SK-N-DZ (cell line): ENCODE data around the gene C2orf92.
A peak's percentile ranks its signal among the peaks of the same experiment; 100 is the strongest.

Experiments
- DNase-seq: peaks from one replicate; pipeline ENCODE4 v3.0.0-alpha.2; 2015; ENCODE audit warnings: low spot score

Gene C2orf92

DNA sequence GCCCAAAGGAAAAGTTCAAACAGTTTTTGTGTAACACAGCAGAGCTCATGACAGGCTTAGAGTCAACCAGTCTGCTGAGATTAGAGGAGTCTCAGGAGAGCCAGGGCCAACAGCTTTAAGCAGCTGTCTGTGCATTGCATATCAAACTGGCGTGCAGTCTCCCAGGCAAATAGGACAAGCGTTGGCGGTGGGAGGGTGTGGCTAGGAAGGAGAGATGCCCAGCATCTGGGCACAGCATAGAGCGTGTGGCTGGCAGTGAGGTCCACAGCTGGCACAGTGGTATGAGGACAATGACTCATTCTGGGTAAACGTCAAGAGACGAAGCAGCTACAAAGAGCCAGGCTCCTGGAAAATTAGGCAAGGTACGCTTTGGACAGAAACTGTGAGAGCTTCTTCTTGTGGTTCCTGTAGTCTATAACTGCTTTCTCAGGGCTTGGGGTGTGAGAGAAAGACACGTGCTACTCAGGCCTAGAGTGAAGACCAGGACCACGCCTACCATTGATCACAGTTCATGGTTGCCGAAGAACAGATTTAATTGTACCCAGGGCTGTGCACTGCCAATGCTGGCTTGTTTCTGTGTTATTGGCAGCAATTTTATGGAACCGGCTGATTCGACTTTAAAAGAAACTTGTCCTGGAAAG is 58.7 kb downstream of the C2orf92 start:
- DNase-seq: no peak

DNA sequence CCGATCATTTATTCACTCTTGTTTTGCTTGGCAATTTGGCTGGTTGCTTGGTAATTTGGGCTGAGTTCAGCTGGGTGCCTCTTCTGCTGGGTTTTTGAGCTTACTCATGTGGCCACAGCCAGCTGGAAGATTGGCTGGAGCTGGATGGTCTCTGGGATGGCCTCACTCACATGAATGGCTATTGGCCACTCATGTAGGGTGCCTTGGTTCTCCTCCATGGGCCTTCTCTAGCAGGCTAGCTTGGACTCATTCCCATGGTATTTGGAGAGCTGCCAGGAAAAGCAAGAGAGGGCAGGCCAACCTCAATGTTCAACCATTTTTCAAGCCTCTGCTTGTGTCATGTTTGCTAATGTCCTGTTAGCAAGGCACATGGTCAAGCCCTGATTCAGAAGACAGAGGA is 60.7 kb downstream of the C2orf92 start:
- no peak for DNase-seq

DNA sequence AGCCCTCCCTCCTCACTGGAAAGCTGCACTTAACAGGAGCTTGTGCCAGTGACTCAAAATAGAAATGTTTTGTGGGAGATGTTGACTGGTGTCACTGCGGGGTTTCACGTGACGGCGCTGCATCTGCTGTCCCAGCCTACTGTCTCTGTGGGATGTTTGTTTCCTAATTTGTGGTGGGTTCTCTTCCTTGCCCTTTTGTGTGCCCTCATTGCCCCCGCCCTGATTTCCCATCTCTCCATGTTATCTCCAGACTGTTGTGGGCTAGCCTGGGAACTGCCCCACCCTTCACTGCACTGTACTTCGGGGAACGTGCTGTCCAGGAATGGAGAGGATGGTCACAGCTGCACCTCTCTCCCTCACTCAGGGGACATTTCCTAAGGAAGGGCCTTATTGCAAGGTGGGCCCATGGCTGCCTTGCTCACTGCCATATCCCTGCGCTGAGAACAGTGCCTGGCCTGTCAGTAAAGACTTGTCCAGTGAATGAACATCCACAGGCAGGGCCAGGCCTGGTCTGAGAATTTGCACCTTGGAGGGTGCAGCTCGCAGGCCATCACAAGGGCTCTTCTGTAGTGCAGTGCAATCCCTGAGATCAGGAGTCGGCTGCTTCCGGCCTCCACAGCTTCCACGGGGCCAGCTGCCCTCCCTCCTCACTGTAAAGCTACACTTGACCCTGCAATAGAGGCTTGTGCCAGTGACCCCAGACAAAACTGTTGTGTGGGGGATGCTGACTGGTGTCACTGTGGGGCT is 61.9 kb downstream of the C2orf92 start:
- no peak for DNase-seq

DNA sequence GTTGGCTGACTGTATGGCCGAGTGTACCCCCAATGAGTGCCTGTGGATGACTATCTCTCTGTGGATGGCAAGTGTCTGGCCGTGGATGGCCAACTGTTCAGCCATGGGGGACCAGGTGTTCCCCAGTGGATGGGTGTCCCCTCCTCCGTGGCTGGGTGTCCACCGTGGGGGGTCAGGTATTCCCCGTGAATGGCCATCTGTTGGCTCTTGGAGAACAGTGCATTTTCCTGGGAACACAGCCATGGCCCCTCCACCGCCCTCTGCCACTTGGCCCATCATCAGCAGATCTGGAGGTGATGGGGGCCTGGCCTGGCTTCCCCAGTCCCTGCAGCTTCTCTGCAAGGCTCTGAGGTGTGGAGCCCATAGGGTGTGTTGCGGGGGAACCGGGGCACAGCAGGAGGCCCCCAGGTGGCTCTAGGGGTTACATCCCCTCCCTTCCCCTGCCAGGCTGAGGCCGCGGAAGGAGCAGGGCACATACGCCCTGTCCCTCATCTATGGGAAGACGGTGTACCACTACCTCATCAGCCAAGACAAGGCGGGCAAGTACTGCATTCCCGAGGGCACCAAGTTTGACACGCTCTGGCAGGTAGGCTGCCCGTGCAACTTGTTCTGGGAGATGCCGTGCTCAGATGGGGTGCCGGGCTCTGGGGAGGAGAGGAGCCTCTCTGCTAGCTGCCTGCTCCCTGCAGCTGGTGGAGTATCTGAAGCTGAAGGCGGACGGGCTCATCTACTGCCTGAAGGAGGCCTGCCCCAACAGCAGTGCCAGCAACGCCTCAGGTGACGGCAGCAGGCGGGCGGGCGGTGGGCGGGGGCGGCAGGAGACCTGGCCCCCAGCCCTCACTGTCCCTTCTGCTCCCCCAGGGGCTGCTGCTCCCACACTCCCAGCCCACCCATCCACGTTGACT is 63.2 kb downstream of the C2orf92 start:
- no peak for DNase-seq

DNA sequence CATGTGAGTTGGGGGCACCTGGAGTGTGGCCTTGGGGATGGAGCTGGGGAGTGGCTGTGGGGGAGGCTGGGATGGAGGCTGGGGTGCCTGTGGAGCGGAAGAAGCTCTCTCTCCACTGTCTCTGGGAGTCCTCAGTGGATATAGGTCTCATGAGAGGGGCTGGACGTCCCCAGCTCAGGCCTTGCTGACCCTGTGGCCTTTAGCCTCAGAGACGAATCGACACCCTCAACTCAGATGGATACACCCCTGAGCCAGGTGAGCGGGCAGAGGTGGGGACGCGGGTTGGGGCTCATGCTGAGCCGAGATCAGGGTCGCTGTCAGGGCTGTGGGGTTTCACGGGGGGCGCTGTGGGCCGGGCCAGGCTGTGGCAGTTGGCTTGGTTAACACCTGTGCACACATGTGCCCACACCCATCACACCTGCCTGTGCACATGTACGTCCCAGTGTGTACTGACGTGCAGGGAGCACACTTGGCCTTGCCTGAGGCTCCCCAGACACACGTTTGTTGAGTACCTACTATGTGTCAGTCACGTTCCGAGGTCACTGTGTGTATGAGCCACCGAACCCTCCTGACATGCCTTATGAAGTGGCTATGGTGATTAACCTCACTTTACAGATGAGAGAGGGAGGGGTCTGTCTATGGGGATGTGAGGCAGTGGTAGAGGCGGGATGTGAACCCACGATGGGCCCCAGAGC is 64.0 kb downstream of the C2orf92 start:
- no peak for DNase-seq

DNA sequence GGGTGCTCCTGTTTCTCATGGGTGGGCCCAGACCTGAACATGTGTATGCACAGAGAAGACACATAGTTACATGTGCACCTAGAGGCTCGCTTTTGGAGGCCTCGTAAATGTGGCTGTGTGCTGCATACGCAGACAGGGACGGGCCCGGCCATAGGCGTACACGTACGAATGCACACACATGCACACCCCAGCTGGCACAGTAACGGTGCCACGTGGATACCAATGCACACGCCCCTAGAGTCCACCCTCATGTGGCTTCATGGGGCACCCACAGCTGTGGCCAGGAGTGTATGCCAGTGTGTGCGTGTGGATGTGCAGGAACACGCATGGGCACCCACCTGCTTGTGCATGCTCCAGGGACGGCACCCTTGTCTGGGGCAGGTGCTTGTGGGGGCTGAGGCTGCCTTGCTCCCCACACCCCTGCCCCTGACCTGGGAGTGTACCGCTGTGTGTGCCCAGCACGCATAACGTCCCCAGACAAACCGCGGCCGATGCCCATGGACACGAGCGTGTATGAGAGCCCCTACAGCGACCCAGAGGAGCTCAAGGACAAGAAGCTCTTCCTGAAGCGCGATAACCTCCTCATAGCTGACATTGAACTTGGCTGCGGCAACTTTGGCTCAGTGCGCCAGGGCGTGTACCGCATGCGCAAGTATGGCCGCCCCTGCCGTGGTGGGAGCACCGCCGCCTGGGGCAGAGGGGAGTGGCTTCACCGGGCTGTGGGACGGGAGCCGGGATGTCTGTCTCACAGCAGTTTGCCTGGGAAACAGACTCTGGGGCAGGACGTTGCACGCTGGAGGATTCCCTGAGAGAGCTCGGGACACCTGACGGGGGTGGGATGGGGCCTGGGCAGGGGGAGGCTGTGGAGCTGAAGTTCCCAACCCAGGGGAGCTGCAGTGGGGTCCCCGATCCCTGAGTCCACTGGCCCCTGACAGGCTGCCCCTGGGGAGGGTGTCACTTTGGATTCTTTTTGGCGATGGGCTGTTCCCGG is 64.8 kb downstream of the C2orf92 start:
- no peak for DNase-seq

DNA sequence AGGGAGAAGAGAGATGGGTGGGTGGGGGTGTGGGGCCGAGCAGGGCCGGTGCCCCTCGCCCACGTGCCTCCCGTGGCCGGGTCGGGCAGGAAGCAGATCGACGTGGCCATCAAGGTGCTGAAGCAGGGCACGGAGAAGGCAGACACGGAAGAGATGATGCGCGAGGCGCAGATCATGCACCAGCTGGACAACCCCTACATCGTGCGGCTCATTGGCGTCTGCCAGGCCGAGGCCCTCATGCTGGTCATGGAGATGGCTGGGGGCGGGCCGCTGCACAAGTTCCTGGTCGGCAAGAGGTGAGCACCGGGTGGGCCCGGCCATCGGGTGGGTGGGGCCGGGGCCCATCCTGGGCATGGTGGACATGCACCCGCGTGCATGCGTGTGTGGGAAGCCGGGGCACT is 65.6 kb downstream of the C2orf92 start:
- no peak for DNase-seq

DNA sequence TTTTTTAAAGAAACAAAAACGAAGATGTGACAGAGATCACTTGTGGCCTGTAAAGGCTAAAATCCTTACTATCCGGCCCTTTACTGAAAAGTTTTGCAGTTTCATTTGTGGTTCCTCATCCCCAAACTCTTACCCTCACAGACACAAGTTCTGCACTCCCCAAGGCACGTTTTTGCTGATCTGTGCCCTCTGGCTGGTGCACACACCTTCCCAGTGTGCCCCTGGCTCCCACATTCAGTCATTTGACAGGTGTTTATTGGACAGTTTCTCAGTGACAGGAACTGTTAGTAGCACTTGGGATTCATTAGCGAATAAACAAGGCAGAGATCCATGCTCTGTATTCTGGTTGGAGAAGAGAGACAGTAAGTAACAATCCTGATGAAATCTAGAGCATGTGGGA is 66.7 kb downstream of the C2orf92 start:
- no peak for DNase-seq

DNA sequence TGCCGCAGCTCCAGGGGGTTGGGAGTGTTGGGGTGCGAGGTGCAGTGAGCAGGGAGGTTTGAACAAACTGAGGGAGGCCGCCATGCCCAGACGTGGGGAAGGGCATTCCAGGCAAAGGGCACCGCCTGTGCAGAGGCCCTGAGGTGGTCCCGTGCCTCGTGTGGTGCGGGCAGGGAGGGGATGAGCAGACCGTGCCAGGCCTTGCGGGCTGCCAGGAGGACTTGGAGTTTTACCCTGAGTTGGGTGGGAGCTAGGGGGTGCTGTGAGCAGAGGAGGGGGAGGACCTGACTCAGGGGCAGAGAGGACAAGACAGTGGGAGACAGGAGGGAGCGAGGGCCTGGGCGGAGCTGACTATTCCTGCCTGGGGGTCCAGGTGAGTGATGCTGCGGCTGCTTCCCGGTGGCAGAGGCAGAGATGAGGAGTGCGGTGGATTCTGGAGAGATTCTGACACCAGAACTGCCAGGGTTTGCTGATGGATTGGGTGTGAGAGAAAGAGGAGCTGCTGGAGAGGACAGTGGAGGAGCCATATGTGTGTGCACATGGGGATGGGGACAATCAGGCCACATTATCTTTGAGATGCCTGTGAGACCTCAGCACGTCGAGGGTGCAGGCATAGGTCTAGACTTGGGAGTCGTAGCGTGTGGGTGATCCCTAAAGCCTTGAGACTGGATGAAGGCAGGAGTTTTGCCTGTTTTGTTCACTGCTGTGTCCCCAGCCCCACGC is 67.3 kb downstream of the C2orf92 start:
- no peak for DNase-seq

DNA sequence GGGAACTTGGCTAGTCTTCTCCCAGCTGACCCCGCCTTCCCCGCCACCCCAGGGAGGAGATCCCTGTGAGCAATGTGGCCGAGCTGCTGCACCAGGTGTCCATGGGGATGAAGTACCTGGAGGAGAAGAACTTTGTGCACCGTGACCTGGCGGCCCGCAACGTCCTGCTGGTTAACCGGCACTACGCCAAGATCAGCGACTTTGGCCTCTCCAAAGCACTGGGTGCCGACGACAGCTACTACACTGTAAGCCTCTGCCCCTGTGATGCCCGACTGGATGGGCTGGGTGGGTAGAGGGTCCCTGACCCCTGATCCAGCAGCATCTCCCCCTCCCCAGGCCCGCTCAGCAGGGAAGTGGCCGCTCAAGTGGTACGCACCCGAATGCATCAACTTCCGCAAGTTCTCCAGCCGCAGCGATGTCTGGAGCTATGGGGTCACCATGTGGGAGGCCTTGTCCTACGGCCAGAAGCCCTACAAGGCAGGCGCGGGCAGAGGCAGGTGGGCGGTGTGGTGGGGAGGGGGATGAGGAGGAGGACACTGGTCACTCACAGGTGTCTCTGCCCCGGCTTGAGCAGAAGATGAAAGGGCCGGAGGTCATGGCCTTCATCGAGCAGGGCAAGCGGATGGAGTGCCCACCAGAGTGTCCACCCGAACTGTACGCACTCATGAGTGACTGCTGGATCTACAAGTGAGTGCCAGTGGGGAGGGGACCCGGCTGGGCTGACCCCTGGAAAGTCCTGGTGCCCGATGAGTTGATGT is 68.1 kb downstream of the C2orf92 start:
- DNase-seq: no peak

DNA sequence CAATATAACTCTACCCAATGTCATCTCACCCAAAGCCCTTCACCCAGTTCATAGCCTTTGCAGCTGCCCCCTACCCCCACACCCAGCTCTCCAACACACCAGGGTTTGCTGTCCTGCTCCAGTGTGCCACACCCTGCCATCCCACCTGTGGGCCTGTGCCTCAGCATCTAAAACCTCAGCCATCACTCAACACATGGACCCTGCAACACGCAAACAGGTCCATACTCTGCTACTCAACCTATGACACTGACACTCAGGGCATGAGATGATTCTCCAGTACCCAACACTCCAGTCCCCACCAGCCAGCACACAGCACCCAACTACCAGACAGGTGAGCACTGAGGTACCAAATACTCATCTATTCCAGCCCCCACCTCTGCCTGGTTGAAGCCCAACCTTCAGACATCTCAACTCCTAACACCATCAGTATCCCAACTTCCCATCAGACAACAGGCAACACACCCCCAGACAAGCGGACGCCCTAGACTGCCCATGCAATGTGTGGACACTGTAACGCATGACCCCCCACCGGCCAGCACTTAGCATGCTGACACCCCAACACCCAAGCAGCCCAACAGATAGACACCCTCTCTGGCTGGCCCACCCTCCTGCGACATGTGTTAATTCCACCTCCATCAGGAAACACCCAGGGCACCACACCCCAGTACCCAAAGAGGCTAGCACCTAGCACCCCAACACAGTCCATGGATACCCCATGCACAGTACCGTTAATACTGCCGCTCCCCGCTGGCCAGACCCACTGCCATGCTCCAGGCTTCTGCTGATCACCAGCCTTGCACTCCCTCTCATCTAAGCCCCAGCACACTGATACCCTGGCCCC is 68.9 kb downstream of the C2orf92 start:
- no peak for DNase-seq

DNA sequence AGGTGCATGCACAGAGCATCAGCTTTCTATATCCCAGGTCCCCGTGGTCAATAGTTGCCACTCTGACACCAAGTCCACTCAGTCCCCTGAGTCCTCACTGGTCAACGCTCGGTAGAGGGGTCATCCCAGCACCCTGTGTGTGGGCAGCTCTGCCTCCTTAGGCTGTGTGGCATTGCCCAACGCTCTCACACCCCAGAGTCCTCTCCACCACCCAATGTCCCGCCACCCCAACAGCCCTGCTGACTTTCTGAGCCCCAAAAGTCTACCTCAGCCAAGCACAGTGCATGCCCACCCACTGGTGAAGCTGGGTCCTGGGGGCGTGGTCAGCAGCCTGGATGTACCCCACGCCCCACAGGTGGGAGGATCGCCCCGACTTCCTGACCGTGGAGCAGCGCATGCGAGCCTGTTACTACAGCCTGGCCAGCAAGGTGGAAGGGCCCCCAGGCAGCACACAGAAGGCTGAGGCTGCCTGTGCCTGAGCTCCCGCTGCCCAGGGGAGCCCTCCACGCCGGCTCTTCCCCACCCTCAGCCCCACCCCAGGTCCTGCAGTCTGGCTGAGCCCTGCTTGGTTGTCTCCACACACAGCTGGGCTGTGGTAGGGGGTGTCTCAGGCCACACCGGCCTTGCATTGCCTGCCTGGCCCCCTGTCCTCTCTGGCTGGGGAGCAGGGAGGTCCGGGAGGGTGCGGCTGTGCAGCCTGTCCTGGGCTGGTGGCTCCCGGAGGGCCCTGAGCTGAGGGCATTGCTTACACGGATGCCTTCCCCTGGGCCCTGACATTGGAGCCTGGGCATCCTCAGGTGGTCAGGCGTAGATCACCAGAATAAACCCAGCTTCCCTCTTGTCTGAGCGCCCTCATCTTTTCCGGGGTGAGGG is 69.7 kb downstream of the C2orf92 start:
- DNase-seq: no peak

DNA sequence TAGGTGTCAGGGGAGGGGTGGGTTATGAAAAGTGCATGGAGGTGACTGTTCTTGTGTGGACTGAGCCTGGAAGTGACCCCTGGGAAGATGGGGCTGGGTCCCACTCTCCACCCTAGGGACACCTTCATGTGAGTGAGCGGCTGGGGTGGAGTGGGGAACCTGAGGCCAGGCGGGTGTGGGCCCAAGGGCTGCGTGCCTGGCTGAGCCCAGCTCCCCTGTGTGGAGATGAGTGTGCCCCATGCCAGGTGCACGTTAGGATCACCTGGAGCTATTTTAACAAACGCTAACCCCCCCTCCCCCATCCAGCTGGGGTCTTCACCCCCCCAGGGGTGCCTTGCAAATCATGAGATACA is 70.4 kb downstream of the C2orf92 start:
- no peak for DNase-seq

DNA sequence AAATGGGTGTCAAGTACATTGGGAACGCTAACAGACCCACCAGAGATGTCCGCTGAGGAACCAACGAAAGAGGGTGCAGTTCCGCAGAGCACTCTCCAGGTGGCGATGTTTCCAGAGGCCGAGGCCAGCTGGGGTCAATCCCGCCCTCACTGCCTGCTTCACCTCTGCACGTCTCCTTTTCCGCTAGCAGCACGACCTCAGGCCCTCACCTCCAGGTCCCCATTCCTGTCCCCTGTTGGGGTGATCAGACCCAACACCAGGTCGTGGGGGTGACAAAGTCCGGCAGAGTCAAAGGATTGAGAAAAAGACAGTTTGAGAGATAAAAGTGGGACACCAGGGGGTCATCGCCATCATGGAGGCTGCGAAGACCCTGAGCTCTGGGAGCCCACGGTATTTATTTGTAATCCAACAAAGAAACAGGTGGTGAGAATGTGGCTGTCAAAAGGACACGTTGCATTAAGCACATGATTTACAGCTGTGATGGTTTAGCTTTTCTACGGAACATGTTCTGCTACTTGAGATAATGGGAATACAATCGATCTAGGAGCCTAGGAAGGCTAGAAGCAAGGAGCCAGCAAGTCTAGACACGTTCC is 71.2 kb downstream of the C2orf92 start:
- DNase-seq: peak; percentile 65

DNA sequence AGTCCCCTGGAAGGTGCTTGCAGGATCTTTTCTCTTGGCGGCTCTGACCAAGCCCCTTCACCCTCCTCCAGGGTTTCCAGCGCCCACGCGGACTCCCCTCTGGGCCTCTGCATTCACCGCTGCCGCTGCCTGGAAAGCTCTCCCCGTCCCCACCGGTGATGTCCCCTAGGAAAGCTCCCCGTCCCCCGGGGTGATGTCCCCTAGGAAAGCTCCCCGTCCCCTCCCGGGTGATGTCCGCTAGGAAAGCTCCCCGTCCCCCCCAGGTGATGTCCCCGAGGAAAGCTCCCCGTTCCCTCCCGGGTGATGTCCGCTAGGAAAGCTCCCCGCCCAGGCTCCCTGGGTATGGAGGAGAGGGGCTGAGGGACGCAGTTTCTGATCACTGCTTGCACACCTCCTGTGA is 71.7 kb downstream of the C2orf92 start:
- DNase-seq: no peak

DNA sequence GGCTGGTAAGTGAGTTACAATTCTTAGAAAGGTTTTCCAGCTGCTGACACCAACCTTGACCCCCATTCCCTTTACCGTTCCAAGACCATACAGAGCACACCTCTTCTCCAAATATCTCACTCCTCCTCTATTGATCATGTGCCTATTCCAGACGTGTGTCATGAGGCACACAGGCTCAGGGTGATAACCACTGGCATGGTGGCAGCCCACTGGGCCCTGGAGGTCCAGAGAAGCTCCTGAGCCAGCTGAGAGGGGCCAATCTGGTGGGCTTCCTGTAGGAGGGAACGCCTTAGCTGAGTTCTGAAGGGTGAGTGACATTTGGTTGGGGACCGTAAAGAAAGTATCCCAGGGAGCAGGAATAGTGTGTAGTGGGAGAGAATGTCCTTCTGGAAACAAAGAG is 72.2 kb downstream of the C2orf92 start:
- no peak for DNase-seq

DNA sequence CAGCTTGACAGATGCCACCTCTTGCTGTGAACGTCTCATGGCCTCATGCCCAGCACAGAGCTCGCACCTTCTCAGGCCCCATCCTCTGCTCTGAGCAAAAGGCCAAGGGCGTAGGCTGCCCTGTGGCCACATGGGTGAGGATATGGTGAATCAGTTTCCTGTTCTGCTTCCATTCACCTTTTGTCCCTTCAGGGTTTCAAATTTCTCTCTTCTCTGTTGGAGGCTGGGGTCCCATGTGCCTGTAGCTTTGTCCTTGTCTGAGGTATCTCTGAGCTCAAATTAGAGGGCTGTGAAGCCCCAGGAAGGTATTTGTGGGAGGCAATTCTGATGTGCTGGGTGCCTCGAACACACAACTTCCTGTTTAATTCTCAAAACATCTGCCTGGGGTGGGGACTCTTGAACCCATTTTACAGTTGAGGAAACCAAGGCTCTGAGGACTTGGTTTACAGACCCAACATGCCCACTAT is 72.9 kb downstream of the C2orf92 start:
- no peak for DNase-seq
